Measurements from ENCODE around the gene GLB1L. TPM values are rescaled to one million over a fixed set of nuclear protein-coding genes. Genes with fewer than 3 reads are reported as not detected.
A peak's percentile ranks its signal among the peaks of the same experiment; 100 is the strongest.

Gene GLB1L
- total RNA-seq, 2 experiments from 2014 or later: 1.2 to 2.8 TPM

- intact Hi-C loops (cut with micrococcal nuclease): no loop called here
- CTCF ChIA-PET: interaction anchor here (15.5 kb wide), 1 partner anchor 11 kb away, joined by 336 read pairs; no protein-coding TSS in a partner anchor
- TF ChIP-seq, protein P1, sequence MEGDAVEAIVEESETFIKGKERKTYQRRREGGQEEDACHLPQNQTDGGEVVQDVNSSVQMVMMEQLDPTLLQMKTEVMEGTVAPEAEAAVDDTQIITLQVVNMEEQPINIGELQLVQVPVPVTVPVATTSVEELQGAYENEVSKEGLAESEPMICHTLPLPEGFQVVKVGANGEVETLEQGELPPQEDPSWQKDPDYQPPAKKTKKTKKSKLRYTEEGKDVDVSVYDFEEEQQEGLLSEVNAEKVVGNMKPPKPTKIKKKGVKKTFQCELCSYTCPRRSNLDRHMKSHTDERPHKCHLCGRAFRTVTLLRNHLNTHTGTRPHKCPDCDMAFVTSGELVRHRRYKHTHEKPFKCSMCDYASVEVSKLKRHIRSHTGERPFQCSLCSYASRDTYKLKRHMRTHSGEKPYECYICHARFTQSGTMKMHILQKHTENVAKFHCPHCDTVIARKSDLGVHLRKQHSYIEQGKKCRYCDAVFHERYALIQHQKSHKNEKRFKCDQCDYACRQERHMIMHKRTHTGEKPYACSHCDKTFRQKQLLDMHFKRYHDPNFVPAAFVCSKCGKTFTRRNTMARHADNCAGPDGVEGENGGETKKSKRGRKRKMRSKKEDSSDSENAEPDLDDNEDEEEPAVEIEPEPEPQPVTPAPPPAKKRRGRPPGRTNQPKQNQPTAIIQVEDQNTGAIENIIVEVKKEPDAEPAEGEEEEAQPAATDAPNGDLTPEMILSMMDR (IDR thresholded peaks at IDR 0.05): no peak
- H3K4me1 Mint-ChIP-seq (ENCODE audit: low read depth): peaks cover 34% of the 10 kb centered on the region
- H3K36me3 Mint-ChIP-seq (ENCODE audit: low read depth): peaks cover 33% of the 10 kb centered on the region
- no peak overlapping the region for H3K27ac Mint-ChIP-seq
- no peak overlapping the region for H3K4me3 Mint-ChIP-seq
- no peaks in the 10 kb centered on the region for H3K9me3 Mint-ChIP-seq
- no peak for ATAC-seq
- no peaks in the 10 kb centered on the region for H3K27me3 Mint-ChIP-seq
- POLR2A ChIA-PET: interaction anchor here (2.0 kb wide), 1 partner anchor 9 kb away, joined by 10 read pairs; no protein-coding TSS in a partner anchor
- no peak for DNase-seq
Measured at GRCh38 chr2:219285373-219285735, 40.1 kb upstream of the GLB1L start.

- intact Hi-C loops (cut with micrococcal nuclease): no loop called here
- peaks cover 40% of the 10 kb centered on the region for H3K4me1 Mint-ChIP-seq (ENCODE audit: low read depth)
- H3K36me3 Mint-ChIP-seq (ENCODE audit: low read depth): peaks cover 40% of the 10 kb centered on the region
- H3K9me3 Mint-ChIP-seq: no peaks in the 10 kb centered on the region
- DNase-seq: no peak
- H3K27ac Mint-ChIP-seq: no peak overlapping the region
- CTCF ChIA-PET: interaction anchor here (15.5 kb wide), 1 partner anchor 12 kb away, joined by 336 read pairs; no protein-coding TSS in a partner anchor
- POLR2A ChIA-PET: interaction anchor here (2.0 kb wide), 1 partner anchor 10 kb away, joined by 10 read pairs; no protein-coding TSS in a partner anchor
- no peak for ATAC-seq
- H3K4me3 Mint-ChIP-seq: no peak overlapping the region
- TF ChIP-seq, protein P1 (IDR thresholded peaks at IDR 0.05): no peak
- H3K27me3 Mint-ChIP-seq: no peaks in the 10 kb centered on the region
Measured at GRCh38 chr2:219284501-219285372, 39.5 kb upstream of the GLB1L start.

- H3K4me1 Mint-ChIP-seq (ENCODE audit: low read depth): peaks cover 49% of the 10 kb centered on the region
- DNase-seq: no peak
- CTCF ChIA-PET: interaction anchor here (0.8 to 15.5 kb wide), 3 partner anchors 14 to 258 kb away, joined by 3 to 336 read pairs (median 3); no protein-coding TSS in a partner anchor
- no peaks in the 10 kb centered on the region for H3K27me3 Mint-ChIP-seq
- H3K9me3 Mint-ChIP-seq: no peaks in the 10 kb centered on the region
- peak overlapping the region; percentile 59 for H3K27ac Mint-ChIP-seq
- intact Hi-C loops (cut with micrococcal nuclease): no loop called here
- peaks cover 40% of the 10 kb centered on the region for H3K36me3 Mint-ChIP-seq (ENCODE audit: low read depth)
- ATAC-seq: no peak
- POLR2A ChIA-PET: interaction anchor here (0.6 to 1.6 kb wide), 3 partner anchors 10 to 82 kb away, joined by 3 read pairs; no protein-coding TSS in a partner anchor
- no peak overlapping the region for H3K4me3 Mint-ChIP-seq
- TF ChIP-seq, protein P1 (IDR thresholded peaks at IDR 0.05): no peak
Measured at GRCh38 chr2:219282943-219283581, 37.8 kb upstream of the GLB1L start.

- H3K36me3 Mint-ChIP-seq (ENCODE audit: low read depth): peaks cover 40% of the 10 kb centered on the region
Measured at GRCh38 chr2:219282375-219282774, 37.1 kb upstream of the GLB1L start.

More at GRCh38 chr2:219282375-219282774, 37.1 kb upstream of the GLB1L start:
- Mint-ChIP-seq H3K27ac (peak overlapping the region; percentile 38), H3K9me3 (no peaks in the 10 kb centered on the region), H3K4me1 (ENCODE audit: low read depth) (peaks cover 53% of the 10 kb centered on the region), H3K27me3 (no peaks in the 10 kb centered on the region), H3K4me3 (no peak overlapping the region)
- DNase-seq (no peak), ATAC-seq (no peak)
- ChIA-PET POLR2A (interaction anchor here (0.6 to 1.6 kb wide), 3 partner anchors 11 to 82 kb away, joined by 3 read pairs; no protein-coding TSS in a partner anchor), CTCF (interaction anchor here (0.8 to 15.5 kb wide), 4 partner anchors 14 to 259 kb away, joined by 3 to 336 read pairs (median 4); partner anchors contain the start of gene CNPPD1)
- TF ChIP-seq, protein P1 (IDR thresholded peaks at IDR 0.05): no peak
- intact Hi-C loops (cut with micrococcal nuclease): no loop called here

Measured in activated CD8-positive, alpha-beta T cell treated with anti-CD3 and anti-CD28 coated beads for 36 hours (primary cell).